22Rv1 (cell line): ENCODE data around the gene RRP15.

Experiments used
- H3K27ac ChIP-seq: fragments of 450-650 bp; 2 replicates; pipeline ENCODE4 v1.5.1; 2017
- CTCF ChIP-seq: fragments of 450-650 bp; IDR thresholded peaks from 2 replicates; pipeline ENCODE4 v1.5.1; 2017; ENCODE audit warnings: mild to moderate bottlenecking
- ZFX ChIP-seq: fragments of 450-650 bp; IDR thresholded peaks from 2 replicates; pipeline ENCODE4 v1.6.1; 2017; ENCODE audit warnings: antibody characterized with exemption, borderline replicate concordance

RRP15 gene

GRCh38 chr1:218347723-218348627 is 62.9 kb downstream of the RRP15 start:
- TF ChIP-seq CTCF (no peak), ZFX (no peak)
- H3K27ac ChIP-seq: no peak overlapping the region

DNA sequence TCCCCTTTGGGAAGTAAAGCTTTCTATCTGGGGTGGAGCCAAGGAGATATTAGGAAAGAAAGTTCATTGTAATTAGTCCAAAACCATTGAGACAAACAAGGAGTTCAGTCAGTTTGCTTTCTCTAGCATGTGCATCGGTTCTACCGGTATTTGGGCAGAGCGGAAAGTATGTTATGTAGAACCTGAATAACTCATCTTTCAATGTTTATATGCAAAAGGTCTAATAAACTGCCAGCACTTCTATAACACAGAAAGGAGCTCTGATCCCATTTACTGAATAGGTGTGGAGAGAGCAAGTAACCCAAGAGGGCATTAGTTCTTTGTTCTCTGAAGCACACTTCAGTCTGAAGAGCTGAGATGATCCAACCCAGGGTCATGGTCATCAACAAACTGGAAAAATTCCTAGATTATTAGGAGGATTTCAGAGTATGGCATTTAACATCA is 63.6 kb downstream of the RRP15 start:
- no peak overlapping the region for H3K27ac ChIP-seq
- no peak for TF ChIP-seq CTCF
- TF ChIP-seq ZFX: no peak

- H3K27ac ChIP-seq: no peak overlapping the region
Observed at GRCh38 chr1:218349348-218350034, 64.4 kb downstream of the RRP15 start.

GRCh38 chr1:218350035-218350525 is 65.0 kb downstream of the RRP15 start:
- no peak for TF ChIP-seq ZFX
- no peak for TF ChIP-seq CTCF
- H3K27ac ChIP-seq: no peak overlapping the region

More at GRCh38 chr1:218349348-218350034, 64.4 kb downstream of the RRP15 start:
- TF ChIP-seq CTCF (no peak), ZFX (no peak)

- TF ChIP-seq ZFX (no peak), CTCF (no peak)
- H3K27ac ChIP-seq: no peak overlapping the region
Observed at GRCh38 chr1:218350801-218351266, 65.7 kb downstream of the RRP15 start.

GRCh38 chr1:218351391-218352074 is 66.4 kb downstream of the RRP15 start:
- TF ChIP-seq ZFX (no peak), CTCF (no peak)
- H3K27ac ChIP-seq: no peak overlapping the region
